GM21390 (cell line): ENCODE results near the gene ITPR3.
A peak's percentile ranks its signal among the peaks of the same experiment; 100 is the strongest.

Source experiments
- ATAC-seq: cut with Tn5 transposase; IDR thresholded peaks from one replicate; pipeline ENCODE4 v1.9.1; 2021; ENCODE audit not compliant: unreplicated experiment

ITPR3 gene

DNA sequence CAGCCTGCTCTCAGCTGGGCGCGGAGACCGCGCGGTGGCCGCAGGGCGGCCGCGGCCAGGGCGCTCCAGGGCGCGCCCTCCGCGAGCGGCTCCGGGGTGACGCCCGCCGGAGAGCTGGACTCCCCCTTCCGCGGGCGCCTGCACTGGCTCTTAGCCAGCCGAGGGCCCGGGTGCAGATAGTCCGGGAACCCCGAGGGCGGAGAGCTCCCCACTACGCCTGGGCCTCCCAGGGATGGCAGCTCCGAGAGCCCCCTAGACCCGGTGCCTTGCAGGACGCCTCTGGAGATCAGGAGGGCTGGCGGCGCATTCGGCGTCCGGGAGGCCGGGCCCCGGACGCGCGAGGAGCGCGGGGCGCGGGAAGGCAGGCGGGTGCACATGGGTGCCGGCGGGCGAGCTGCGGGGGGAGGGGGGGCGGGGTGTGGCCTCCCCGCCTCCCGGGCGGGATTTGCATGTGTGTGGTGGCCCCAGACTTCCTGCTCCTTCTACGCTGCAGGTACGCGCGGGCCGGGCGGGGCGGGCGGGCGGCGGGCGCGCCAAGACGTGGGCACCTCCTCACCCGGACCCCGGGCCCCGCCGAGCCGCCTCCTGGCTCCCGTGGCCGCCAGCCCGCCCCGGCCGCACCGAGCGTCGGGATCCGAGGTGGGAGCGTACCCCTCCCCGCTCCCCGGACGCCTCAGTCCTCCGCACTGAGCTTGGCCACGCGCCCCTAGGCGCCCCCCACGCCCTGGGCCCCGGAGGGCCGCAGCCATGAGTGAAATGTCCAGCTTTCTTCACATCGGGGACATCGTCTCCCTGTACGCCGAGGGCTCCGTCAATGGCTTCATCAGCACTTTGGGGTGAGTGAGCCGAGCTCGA is at the start of gene ITPR3:
TSS of gene ITPR3 (plus strand) at position 467 of the 855 bp plus-strand sequence. CDS start at position 748, 281 bp downstream.
- ATAC-seq: peak; percentile 64

DNA sequence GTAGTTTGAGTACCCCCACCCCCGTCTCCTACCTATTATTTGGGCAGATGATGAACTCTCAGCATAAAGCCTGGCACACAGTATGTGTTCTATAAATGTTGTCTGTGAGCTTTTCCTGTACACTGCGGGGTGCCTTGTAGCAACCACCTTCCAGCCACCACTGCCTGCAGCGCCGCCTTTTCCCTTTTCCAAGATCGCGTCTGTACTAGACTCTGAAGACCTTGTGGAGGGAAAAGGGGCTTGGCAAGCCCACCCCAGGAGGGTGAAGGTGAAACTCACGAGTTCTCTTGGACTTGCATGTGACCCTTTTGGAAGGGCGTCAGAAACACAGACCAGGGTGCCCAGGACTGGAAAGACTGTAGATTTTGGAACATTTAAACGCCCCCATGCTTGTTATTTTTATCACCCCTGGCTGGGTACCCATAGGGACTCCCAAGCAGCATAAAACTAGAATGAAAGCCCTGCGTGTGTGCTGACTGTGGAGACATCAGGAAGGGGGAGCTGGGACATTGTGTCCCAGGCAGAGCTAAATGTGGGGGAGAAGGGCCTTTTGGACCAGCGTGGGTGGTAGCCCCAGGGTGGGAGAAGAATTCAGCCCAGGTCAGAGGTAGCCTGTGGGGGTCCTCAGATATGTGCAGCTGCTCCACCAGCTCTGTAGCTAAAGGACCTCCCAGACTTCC is 49.3 kb upstream of the ITPR3 start:
- no peak for ATAC-seq

DNA sequence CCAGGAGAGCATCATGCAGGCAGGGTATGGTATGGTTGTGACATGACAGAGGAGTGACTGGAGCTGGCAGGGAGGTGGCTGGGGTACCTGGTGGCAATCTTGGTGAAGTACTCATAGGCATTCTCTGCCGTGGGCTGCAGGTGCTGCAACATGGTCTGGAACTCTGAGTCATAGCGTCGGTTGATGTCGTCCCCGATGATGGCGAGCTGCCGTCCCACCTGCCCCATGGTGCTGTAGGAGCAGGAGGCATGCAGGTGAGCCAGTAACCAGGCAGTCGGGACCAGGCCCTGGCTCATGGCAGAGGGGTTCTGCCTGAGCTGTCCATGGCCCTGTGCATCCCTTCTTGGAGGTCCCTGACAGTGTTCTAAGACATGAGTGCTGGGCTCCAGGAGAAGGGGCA is 45.9 kb upstream of the ITPR3 start:
- no peak for ATAC-seq

DNA sequence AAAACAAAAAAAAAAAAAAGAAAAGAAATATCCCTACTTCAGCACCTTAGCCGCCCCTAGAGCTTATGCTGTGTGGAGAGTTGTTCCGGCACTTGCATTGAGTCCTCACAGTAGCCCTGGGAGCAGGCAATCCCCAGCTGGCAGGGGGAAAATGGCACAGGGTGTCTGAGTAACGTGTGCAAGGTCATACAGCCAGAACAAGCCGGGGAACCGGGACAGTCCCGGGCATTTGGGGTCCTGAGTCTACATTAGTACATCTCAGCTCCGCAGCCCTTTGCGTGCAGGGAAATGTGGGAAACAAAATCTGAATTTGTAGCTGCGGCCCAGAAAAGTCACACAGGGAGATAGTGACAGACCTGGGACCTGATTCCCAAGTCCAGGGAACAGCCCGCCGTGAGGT is 44.5 kb upstream of the ITPR3 start:
- ATAC-seq: no peak

DNA sequence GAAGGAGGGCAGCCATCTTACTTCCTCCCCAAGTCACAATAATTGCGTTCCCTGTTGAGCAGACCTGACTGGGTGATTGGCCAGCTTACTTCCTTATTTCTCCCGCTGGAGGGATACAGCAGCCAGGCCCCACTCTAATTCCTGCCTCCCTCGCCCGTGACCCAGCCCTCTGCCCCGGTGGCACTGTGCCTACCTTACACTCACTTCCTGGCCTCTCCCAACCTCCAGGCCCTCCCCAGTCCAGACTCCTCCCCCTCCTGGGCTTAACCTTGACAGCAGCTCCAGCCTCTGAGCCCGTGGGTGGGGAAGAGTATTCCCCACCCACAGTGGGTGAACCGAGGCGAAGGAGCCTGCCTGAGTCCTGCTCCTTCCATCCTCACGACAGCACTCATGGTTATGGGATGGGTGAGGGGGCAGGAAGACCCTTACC is 44.0 kb upstream of the ITPR3 start:
- ATAC-seq: no peak

DNA sequence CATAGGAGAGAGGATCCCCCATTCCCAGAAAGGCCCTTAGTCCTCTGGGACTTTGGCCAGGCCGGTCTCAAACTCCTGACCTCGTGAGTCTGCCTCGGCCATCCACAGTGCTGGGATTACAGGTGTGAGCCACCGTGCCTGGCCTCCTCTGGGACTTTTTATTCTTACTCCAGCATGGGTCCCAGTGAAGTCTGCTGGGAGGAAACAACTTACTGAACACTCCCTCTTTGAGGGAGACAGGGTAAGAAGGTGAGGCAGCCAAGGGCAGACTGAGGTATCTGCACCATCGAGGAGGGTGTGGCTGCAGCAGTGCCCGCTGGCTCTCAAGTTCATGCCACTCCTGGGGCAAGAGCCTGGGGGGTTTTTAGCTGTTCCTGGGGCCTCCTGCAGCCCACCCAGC is 43.4 kb upstream of the ITPR3 start:
- no peak for ATAC-seq

DNA sequence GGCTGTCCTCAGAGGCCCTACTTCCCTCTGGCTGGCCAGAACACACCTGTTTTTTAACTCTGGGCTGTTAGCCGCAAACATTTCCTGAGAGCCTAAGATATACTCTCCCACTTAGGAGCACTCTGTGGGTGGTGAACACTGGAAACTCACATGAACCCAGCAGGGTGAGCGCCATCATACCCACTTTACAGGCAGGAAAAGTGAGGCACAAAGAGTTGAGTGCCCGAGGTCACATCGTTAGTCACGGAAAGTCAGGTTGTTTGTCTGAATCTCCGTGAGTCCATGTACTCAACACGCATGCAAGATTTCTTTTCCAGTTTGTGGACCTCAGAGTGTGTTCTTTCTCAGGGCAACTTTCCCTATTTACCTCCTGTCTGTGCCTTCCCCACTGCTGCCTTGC is 43.0 kb upstream of the ITPR3 start:
- ATAC-seq: no peak

DNA sequence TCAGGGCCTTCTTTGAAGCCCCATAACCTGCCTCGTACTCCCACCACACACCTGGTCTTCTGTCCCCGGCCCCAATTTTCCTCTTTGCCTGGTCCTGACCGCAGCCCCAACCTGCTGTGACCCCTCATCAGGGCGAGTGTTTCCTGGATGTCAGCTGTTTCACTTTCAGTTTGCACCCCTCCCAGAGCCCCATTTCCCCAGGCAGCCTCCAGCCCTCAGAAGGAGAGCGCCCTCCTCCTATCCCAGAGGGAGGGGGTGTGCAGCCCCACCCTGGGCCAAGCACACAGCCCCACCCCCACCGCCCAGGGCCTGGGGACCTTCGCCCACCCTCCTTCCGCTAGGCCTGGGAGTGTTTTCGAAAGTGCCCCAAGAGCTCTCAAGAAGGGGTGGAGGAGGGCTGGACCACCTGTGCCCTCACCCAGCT is 42.5 kb upstream of the ITPR3 start:
- no peak for ATAC-seq

DNA sequence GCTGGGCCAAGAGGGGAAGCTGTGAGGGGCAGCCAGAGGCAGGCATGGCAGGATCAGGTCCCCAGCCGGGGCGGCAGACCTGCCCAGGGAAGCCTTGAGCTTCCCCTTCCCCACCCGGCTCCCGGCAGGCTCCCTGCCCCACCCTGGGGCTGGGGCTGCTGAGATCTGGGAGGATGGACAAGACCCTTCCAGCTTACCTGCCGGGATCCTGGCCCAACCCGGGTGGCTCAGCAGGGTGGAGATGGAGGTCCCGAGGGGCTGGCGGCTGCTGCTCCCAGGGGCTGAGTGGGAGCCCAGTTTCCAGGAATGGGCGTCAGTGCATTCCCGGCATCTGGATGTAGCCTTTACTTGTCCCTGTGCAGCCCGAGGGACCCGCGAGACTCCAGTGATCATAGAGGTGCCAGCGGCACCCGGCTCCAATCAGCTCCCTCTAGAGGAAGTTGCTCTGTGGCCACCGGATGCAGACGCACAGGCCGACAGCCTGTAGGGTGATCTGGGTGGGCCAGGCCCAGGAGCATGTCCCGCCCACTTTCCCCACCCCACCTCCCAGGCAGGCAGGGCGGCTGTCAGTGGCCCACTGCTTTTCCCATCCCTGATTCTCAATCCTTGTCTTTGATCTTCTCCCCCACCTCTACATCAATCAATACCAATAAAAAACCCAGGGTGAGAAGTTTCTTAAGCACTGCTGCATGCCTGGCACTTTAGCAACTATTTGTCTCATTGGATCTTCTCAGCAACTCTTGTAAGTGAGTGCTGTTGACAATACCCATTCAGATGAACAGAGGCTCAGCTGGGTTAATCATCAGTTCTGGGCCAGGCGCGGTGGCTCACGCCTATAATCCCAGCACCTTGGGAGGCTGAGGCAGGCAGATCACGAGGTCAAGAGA is 41.1 kb upstream of the ITPR3 start, which contains the start of gene BAK1:
TSS of gene BAK1 (minus strand) at position 449 of the 887 bp plus-strand sequence. CDS start 2,672 bp downstream, outside the sequence.
- ATAC-seq: peak; percentile 90

DNA sequence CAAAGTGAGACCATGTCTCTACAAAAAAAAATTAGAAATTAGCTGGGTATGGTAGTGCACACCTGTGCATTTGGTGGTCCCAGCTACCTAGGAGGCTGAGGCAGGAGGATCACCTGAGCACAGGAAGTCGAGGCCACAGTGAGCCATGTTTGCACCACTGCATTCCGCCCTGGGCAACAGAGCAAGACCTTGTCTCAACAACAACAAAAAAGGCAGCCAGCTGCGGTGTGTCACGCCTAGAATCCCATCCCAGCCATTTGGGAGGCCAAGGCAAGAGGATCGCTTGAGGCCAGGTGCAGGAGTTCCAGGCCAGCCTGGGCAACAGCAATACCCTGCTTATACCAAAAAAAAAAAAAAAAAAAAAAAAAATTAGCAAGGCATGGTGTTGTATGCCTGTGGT is 39.9 kb upstream of the ITPR3 start:
- no peak for ATAC-seq

DNA sequence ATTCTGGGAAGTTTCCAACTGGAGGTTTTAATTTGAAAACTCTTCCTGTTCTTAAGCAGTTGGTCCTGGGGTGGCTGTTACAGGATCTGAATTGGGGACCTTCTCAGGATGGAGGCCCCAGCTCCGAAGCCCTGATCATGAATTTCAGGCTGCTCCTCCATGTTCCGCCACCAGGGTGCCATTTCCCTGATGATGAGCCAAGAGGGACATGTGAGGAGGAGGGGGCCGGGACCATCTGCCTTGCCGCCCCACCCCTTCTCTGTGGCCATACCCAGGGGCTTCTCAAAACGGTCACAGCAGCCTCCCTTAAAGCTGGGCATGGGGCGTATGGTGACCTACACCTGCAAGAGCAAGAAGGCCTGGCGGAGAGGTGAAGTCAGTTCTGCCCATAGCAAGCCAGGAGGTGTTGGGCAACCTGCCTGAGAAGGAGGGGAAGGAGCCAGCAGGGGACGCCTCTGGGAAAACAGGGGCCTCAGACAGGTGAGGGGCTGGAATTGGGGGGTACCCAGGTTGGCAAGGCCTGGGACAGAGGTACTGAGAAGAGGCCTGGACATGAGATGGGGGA is 37.4 kb upstream of the ITPR3 start:
- no peak for ATAC-seq

DNA sequence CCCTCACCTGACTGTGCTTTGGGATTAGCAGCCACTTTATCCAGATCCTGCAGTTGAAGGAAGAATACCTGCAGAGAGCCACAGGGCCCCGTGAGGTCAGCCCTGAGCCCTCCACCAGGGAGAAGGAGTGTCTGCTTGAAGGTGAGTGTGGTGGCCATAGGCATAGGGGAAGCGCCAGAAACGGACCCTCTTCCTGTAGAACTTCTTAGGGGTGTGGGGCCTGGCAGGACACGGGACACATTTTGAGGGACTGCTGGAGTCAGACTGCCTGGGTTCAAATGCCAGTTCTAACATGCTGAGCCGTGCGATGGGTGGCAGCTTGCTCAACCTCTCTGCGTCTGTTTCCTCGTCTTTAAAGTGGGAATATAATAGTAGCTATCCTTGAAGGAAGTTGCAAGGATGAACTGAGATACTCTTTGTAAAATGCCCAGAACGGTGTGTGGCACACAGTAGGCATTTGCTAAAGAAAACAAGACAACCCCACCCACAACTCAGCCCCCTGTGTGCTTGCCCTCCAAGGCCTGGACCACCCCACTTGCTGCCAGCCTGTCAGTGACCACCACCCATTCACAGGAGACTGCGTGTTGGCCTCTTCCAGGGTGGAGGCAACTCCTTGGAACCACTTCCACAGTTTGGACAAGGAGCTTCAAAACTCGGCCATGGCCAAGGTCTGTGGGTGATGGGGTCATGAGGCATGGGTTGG is 36.3 kb upstream of the ITPR3 start:
- no peak for ATAC-seq

DNA sequence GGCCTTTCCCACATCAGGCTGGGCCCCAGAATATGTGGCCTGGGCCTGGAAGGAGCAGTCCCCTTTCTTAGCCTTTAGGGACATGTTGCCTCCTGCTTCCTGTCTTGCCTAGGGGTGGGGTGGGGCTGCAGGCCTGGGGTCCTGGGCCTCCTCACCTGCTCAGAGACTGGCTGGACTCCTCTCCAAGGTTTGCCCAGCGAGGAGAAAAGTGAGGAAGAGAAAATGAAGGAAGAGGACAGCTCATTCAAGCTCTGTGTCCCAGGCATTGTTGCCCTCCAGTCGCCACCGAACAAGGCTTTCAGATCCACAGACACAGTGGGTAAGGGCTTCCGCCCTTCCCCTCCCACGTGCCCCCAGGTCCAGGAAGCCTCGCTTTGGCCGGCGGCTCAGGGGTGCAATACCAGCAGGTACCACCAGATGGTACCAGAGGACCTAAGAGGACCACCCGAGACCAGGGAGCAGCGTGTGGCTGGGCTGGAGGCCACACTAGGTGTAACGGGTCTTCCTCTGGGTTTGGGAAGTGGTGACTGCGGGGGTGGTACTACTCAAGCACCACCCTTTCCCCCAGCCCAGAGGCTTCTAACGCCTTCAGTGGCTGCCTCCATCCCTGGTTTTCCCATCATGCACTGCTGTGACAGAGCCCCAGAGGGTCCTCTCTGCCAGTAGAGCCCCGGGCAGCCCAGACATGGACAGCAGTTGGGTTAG is 35.6 kb upstream of the ITPR3 start:
- ATAC-seq: peak; percentile 56

DNA sequence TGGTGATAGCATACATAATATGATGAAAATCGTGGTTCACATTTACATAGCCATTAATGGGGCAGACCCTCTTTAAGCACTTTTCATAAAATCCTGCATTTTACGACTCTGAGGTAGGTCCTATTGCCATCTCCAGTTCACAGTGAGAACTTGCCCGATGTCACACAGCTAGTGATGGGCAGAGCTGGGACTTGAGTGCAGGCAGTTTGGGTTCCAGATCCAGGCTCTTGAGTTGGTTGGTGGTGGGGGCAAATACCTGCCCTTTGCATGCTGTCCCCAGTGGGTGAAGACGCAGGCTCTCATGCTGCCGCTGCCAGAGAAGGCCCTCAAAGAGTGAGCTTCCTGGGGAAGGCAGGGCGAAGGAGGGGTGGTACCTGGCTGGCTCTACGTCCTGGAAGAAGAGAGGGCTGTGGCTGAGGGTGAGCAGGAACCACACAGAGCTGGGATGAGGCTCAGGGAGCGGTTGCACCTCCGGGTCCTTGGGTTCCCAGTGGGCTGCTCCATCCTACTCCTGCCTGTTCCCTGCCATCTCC is 34.9 kb upstream of the ITPR3 start:
- ATAC-seq: no peak

DNA sequence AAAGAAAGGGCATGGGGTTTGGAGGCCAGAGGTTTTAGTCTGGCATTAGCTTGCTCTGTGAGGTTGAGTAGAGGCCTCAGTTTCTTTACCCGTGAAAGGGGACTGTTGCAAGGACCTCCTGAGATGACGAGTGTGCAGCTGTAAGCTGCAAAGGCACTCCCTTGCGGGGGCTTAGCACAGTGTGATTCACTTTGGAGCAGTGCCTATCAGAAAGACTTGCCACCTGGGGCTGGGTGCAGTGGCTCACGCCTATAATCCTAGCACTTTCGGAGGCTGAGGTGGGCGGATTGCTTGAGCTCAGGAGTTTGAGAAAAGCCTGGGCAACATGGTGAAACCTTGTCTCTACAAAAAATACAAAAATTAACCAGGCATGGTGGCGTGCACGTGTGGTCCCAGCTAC is 33.6 kb upstream of the ITPR3 start:
- no peak for ATAC-seq

DNA sequence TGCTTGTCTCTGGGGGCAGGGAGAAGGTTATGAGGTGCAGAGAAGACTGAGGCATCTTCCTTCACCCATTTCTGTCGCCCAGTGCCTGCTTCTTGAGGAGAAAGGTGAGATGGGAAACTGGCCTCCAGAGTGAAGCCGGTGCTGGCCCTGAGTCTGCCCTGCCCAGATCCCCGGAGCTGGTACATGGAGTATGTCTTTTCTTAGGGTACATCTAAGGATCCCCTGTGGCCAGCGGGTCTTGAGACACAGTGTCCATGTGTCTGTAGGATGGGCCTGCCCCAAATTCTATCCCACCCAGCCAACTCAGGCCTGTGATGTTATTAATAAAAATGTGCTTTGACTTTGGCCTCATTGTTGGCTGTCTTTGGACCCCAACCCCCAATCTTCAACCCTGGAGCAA is 32.2 kb upstream of the ITPR3 start:
- ATAC-seq: no peak

DNA sequence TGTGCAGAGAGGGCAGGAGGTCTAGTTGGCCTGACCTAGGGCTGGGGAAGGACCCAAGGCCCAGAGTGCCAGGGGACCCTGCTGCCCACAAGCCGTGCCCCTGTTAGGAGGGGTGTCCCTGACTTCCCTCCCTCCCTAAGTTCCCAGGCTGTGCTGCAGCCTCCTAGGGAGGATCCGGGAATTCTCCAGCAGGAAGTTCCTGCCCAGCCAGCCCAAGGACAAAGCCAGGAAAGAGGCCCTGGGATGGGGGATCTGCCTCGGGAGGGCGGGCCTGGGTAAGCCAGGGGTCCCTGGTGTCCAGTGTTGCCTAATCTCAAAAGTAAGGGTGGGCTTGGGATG is 31.8 kb upstream of the ITPR3 start:
- no peak for ATAC-seq

DNA sequence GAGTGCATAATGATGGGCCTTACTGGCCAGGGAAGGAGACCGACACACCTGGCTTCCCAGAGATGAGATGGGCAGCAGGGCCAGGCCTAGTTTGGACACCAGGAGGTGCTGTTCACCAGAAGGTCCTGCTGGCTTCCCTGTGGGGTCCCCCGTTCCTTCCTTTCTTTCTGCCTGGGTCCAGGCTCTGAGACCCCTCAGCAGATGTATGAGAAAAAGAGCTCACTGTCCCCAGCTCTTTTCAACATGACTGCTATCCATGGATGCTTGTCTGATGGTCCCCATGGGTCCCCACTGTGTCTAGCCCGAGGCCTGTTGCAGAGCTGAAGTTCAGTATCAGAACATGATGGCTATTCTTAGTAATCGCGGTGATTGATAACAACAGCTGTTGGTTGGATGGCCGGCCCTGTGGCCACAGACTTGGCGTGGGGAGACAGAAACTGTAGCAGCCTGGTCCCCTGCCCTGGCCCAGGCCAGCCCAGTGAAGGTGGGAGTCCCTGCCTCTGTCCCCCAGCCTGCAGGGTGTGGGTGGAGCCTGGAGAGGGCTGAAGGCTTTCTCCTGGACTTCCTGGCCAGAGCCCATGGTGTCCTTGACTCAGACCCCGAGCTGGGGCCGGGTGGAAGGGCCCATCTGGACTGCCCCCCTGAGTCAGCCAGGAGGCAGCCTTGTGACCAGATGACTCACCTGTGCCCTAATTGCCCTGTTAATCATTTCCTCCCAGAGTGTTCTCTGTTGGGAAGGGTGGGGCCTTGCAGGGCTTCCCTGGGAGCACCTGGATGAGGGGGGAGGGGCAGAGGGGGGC is 31.2 kb upstream of the ITPR3 start:
- no peak for ATAC-seq
